ENCODE results near the gene CYB5R3. TPM values are rescaled to one million over a fixed set of nuclear protein-coding genes. Genes with fewer than 3 reads are reported as not detected.

The CYB5R3 gene
- polyA plus RNA-seq, 3 donors from 2014 or later, result 52.2 to 117 (median 77.7) TPM

DNA sequence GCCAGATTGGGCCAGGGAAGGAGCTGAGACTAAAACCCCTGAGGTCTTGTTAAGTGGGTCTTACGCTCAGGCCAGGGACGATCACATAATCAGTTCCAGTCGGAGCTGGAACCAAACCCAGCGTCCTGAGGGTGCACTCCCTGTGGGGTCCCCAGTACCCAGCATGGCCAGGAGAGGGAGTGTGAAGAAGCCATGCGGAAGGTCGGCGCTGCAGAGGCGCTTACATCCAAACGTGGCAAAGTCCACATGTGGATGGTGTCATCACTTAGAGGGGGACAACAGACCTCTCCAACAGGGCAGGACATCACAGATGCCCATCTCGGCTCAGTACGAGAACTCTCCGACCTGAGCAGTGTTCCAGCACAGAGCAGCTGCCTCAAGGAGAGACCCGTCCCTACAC is 17.1 kb downstream of the CYB5R3 start:
- H3K4me1 Mint-ChIP-seq, result peaks cover 0 to 2% of the 10 kb centered on the region in 2 donors
- H3K9me3 Mint-ChIP-seq, result no peaks in the 10 kb centered on the region
- H3K4me3 Mint-ChIP-seq, result no peak overlapping the region
- H3K27ac Mint-ChIP-seq, result no peak overlapping the region
- DNase-seq, result no peak
- H3K27me3 Mint-ChIP-seq (ENCODE audit: low read depth in 3 of 3), result peaks cover 0 to 3% (median 2%) of the 10 kb centered on the region in 3 donors
- peaks cover 0 to 3% (median 2%) of the 10 kb centered on the region in 3 donors for H3K36me3 Mint-ChIP-seq

DNA sequence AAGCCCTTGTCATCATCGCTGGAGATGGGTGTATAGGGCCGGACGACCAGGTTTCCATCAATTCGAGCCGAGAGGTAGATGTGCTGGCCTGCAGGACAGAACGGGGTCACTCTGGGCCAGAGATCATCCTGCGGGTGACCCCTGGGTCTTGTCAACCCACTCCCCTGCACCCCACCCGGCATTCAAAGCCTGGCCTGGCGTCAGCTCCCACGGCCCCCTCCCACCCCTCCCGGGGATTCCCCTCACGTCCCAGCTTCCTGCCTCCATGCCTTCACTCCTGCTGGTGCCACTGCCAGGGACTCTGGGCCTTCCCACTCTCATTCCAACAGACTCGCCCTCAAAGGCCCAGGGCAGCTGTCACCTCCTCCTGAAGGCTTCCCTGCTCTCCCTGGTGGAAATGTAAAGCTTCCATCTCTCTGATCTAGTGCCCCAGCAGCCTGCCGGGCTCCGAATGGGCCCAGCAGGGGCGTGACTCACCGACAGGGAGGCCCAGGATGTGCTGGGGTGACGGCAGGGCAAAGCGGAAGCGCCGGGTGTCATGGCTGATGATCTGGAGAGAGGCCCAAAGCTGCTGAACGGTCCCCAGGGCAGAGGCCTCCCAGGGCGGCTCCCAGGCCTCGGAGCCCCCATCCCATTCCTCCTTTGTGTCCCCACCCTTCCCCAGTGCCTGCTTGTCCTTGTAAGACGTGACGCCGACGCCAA is 18.1 kb downstream of the CYB5R3 start:
- no peak for DNase-seq
- Mint-ChIP-seq H3K4me1 (peaks cover 0 to 2% of the 10 kb centered on the region in 2 donors), H3K9me3 (no peaks in the 10 kb centered on the region), H3K36me3 (peaks cover 0 to 7% (median 0%) of the 10 kb centered on the region in 3 donors), H3K27ac (no peak overlapping the region), H3K4me3 (no peak overlapping the region), H3K27me3 (ENCODE audit: low read depth in 3 of 3) (peaks cover 0 to 6% (median 2%) of the 10 kb centered on the region in 3 donors)

DNA sequence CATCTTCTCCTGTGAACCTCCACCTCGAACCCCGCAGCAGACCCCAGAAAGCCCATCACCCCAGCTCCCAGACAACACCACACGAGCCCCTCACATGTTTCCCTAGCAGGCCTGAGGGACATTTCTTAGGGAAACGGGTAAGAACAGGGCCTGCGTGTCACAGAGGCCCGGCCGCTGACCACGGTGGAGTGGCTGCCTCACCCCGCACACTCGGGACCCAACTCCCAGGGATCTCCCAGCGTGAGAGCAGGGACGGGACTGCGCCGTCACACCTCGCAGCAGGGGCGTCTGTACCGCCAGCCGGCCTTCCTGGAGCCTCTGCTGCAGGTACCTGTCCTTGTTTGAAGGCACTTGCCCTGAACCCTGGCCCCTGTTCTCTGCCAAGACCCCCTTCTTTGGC is 19.0 kb downstream of the CYB5R3 start:
- H3K27ac Mint-ChIP-seq, result no peak overlapping the region
- peaks cover 0 to 11% (median 0%) of the 10 kb centered on the region in 3 donors for H3K36me3 Mint-ChIP-seq
- peaks cover 0 to 8% (median 2%) of the 10 kb centered on the region in 3 donors for H3K27me3 Mint-ChIP-seq (ENCODE audit: low read depth in 3 of 3)
- no peaks in the 10 kb centered on the region for H3K9me3 Mint-ChIP-seq
- DNase-seq, result no peak
- H3K4me3 Mint-ChIP-seq, result no peak overlapping the region
- H3K4me1 Mint-ChIP-seq, result no peaks in the 10 kb centered on the region

DNA sequence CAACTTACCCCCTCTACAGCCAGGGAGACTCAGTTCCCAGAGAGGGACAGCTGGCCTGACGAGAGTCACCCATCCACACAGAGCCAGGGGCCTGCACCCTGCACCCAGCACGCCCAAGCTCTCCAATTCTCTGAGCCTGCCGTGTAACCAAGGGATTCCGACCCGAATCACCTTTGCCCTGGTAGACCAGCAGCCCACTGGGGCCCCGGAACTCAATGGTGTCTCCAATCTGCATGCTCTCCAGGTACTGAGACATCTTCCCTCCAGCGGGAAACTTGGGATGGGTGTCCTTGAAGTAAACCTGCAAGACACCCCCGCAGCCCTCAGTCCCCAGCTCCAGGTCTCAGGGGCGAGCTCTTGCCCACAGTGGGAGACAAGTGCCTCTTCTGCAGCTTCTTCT is 21.2 kb downstream of the CYB5R3 start:
- Mint-ChIP-seq H3K4me3 (no peak overlapping the region), H3K4me1 (no peaks in the 10 kb centered on the region), H3K27me3 (ENCODE audit: low read depth in 3 of 3) (peaks cover 0 to 8% (median 2%) of the 10 kb centered on the region in 3 donors), H3K27ac (peak overlapping the region in 1 of 6 donors; percentile 22), H3K9me3 (no peaks in the 10 kb centered on the region), H3K36me3 (peaks cover 0 to 11% (median 0%) of the 10 kb centered on the region in 3 donors)
- DNase-seq, result no peak

DNA sequence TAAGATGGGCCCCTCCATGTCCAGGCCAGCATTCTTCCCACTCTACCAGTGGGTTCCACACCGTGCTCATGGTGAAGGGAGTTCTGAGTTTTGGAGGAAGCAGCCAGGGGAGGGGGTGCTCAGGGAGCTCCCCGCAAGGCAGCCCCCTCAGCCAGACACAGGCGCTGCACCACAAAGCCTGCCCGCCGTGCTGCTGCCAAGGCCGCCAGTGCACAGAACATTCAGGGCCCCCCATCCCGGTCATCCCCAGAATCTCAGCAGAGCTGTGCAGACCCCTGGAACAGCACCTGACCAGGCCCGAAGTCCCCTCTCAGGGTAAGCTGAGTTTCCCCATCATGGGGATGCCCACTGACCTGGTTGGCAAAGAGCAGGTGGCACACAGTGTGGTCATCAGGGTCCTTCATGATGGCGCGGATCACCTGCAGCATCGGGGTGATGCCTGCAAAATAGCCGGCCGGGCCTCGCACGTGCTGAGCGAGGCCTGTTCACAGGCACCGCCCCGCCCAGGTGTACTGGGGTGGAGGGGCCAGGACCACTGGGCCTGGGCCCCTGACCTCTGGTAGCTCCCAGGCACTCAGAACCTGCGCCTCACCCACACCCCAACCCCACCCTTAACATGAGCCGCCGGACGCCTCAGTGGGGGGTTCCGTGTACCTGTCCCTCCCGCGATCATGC is 22.1 kb downstream of the CYB5R3 start:
- no peaks in the 10 kb centered on the region for H3K9me3 Mint-ChIP-seq
- H3K4me3 Mint-ChIP-seq, result no peak overlapping the region
- H3K36me3 Mint-ChIP-seq, result peaks cover 0 to 8% (median 0%) of the 10 kb centered on the region in 3 donors
- DNase-seq, result no peak
- no peak overlapping the region for H3K27ac Mint-ChIP-seq
- H3K27me3 Mint-ChIP-seq (ENCODE audit: low read depth in 3 of 3), result peaks cover 0 to 8% (median 2%) of the 10 kb centered on the region in 3 donors
- no peaks in the 10 kb centered on the region for H3K4me1 Mint-ChIP-seq

DNA sequence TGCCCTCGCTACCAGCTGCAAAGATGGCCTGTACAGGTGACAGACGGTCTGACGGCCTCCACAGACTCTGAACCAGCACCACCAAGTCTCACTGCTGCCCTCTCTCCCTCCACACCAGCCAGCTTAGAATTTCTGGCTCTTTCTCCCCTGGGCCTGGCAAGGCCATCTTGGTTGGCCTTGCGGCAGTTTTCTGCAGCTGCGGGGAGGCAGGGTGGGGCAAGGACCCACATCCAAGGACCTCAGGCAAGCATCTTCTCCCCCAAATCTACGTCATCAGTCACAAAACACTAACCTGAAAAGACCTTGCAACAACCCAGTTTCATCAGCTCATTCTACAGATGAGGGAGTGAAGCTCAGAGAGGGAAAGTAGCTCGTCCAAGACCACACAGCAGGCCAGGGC is 22.8 kb downstream of the CYB5R3 start:
- no peak overlapping the region for H3K27ac Mint-ChIP-seq
- H3K4me3 Mint-ChIP-seq, result no peak overlapping the region
- H3K36me3 Mint-ChIP-seq, result peaks cover 0 to 11% (median 0%) of the 10 kb centered on the region in 3 donors

DNA sequence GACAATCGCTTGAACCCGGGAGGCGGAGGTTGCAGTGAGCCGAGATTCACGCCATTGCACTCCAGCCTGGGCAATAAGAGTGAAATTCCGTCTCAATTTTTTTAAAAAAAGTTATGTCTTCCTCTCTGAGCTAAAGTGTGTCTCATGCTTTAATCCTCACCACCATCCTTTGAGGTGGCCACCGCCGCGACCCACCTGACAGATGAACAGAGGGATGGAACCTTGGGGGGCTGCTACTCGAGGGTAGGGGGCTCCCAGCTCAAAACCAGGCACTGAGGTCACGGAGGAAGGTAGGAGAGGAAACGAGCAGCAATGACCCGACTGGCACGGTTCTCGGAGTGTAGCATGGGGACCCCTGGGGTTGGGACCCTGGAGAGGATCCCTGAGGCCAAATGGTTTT is 23.8 kb downstream of the CYB5R3 start:
- H3K27me3 Mint-ChIP-seq (ENCODE audit: low read depth in 3 of 3), result peaks cover 2 to 8% (median 2%) of the 10 kb centered on the region in 3 donors
- no peak for DNase-seq
- H3K9me3 Mint-ChIP-seq, result no peaks in the 10 kb centered on the region
- peaks cover 0 to 5% of the 10 kb centered on the region in 2 donors for H3K4me1 Mint-ChIP-seq
- H3K27ac Mint-ChIP-seq, result peak overlapping the region in 2 of 6 donors; percentile 16 to 61
- H3K36me3 Mint-ChIP-seq, result peaks cover 0 to 13% (median 0%) of the 10 kb centered on the region in 3 donors
- H3K4me3 Mint-ChIP-seq, result no peak overlapping the region

More for the DNA sequence above, 22.8 kb downstream of the CYB5R3 start:
- H3K9me3 Mint-ChIP-seq, result no peaks in the 10 kb centered on the region
- no peak for DNase-seq
- peaks cover 1 to 8% (median 2%) of the 10 kb centered on the region in 3 donors for H3K27me3 Mint-ChIP-seq (ENCODE audit: low read depth in 3 of 3)
- peaks cover 0 to 2% of the 10 kb centered on the region in 2 donors for H3K4me1 Mint-ChIP-seq

DNA sequence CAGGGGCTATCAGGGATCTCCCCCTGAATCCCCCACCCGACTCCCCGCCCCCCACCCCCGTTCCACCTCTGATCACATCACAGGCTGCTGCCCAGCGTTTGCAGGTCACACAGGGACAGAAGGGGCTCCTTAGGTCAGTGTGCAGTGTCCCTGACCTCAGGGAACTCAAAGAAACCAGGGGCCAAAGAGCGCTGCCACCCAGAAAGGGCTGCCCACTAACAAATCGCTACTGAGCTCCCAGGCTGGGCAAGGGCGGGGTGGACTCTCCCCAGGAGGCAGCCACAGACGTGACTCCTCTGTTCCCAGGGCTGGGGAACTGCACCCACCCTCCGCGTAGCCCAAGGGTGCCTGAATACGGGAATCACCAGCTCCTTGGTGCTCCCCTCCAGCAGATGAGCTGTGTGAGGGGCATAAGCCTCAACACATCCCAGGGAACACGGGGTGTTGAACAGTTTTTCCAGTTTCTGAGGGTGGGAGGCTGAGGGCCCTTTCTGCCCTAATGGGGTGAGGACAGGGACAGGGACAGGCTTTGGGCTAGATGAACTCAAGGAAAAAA is 24.6 kb downstream of the CYB5R3 start:
- no peak overlapping the region for H3K27ac Mint-ChIP-seq
- H3K9me3 Mint-ChIP-seq, result no peaks in the 10 kb centered on the region
- peaks cover 2 to 6% (median 2%) of the 10 kb centered on the region in 3 donors for H3K27me3 Mint-ChIP-seq (ENCODE audit: low read depth in 3 of 3)
- H3K4me1 Mint-ChIP-seq, result peaks cover 0 to 5% of the 10 kb centered on the region in 2 donors
- peaks cover 0 to 13% (median 0%) of the 10 kb centered on the region in 3 donors for H3K36me3 Mint-ChIP-seq
- H3K4me3 Mint-ChIP-seq, result no peak overlapping the region
- no peak for DNase-seq

DNA sequence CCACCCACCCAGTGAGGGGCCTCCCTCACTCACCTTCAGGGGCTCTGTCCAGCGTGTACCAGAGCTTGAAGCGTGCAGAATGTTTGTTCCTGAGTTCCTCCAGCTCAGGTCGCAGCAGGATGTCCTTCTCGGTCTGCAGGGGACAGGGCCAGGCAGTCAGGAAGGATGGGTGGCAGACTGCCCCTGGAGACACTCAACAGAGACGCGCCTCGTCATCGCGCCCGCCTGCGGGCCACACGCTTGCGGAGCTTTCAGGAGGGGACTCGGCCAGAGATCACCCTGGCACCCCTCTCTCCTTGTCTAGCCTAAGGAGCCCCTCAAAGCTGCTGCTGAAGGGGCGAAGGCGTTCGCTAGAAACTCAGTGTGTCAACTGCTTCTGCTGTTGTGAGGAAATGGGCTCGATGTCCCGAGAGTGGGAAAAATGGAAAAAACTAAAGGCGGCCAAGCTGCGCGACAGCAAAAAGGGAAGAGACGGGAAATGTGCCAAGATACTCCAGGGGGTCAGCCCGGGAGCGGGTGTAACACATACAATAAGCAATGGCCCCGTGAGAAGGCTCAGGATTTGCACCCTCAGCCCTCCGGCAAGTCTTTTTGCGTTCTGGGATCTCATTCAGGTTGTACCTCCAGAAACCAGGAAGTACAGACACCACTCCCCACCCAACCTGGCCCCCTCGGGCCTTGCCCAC is 25.3 kb downstream of the CYB5R3 start:
- H3K9me3 Mint-ChIP-seq, result no peaks in the 10 kb centered on the region
- no peak for DNase-seq
- H3K4me3 Mint-ChIP-seq, result no peak overlapping the region
- no peak overlapping the region for H3K27ac Mint-ChIP-seq
- H3K4me1 Mint-ChIP-seq, result peaks cover 0 to 5% of the 10 kb centered on the region in 2 donors
- H3K36me3 Mint-ChIP-seq, result peaks cover 0 to 13% (median 0%) of the 10 kb centered on the region in 3 donors
- peaks cover 2 to 6% (median 2%) of the 10 kb centered on the region in 3 donors for H3K27me3 Mint-ChIP-seq (ENCODE audit: low read depth in 3 of 3)

DNA sequence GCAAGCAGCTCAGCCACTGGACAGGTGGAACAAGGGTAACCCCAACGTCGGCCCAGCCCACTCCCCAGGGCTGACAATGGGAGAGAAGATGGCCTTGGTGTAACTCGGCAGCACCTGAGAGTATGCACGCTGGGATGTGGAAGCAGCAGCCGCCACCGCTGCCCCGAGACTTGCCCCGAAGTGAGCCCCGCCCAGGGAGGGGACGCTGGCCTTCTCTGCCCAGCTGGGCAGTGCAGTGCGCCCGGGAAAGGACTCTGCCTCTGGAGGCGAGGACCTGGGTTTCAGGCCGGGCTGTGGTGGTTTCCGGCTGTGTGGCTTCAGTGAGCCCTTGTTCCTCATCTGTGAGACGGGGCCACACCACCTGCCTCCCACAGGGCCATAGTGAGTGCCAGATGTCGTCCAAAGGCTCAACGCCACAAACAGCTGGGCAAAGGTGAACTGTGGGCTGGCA is 25.9 kb downstream of the CYB5R3 start:
- peaks cover 0 to 5% of the 10 kb centered on the region in 2 donors for H3K4me1 Mint-ChIP-seq
- peaks cover 0 to 13% (median 0%) of the 10 kb centered on the region in 3 donors for H3K36me3 Mint-ChIP-seq
- H3K4me3 Mint-ChIP-seq, result no peak overlapping the region
- H3K9me3 Mint-ChIP-seq, result no peaks in the 10 kb centered on the region
- H3K27me3 Mint-ChIP-seq (ENCODE audit: low read depth in 3 of 3), result peaks cover 1 to 4% (median 2%) of the 10 kb centered on the region in 3 donors
- DNase-seq, result no peak
- H3K27ac Mint-ChIP-seq, result no peak overlapping the region

DNA sequence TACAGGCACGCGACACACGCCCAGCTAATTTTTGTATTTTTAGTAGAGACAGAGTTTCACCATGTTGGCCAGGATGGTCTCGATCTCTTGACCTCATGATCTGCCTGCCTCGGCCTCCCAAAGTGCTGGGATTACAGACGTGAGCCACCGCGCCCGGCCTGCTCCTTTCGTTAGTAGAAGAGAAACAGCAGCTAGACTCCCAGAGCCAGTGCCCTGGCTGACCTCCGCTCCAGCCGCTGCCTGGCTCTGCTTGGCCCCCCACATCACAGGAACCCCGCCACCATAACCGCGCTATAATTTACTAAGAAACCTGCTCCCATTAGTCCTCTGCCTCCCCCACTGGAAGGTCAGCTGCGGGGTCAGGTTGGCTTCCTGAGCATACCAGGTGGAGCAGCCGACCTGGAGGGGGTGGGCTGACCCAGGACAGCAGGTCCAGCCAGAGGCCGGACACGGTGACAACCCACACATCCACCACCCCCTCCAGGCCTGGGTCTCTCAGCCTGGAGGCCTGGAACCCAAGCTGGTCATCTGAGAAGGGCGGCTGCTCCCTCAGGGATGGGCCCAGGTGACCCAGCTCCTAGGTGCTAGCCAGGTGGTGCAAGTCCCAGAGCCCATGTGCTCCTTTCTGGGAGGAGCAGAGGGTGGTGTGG is 27.0 kb downstream of the CYB5R3 start:
- peak overlapping the region in 1 of 6 donors; percentile 46 for H3K27ac Mint-ChIP-seq
- peaks cover 0 to 5% of the 10 kb centered on the region in 2 donors for H3K4me1 Mint-ChIP-seq
- H3K9me3 Mint-ChIP-seq, result no peaks in the 10 kb centered on the region
- peaks cover 0 to 13% (median 0%) of the 10 kb centered on the region in 3 donors for H3K36me3 Mint-ChIP-seq
- DNase-seq, result no peak
- peaks cover 0 to 4% (median 2%) of the 10 kb centered on the region in 3 donors for H3K27me3 Mint-ChIP-seq (ENCODE audit: low read depth in 3 of 3)
- H3K4me3 Mint-ChIP-seq, result no peak overlapping the region

DNA sequence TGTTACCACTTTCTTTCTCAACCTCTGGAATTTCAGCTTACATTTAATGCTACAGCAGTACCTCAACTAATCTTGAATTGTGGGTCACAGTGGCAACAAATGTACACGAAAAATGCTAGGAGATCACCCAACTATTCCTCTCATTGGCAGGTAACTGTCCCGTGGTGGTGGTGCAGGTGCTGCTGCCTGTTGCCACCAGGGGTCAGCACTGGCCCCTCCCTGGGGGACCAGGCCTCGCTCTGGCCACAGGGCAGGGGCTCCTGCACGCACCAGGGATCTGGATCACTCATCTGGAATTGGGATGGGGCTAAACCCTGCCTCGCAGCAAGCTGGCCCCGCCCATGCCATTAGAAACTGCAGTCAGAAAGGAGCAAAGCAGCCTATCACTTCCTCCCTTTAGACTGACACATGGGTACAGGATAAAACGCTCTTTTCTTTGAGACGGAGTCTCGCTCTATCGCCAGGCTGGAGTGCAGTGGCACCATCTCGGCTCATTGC is 27.6 kb downstream of the CYB5R3 start:
- Mint-ChIP-seq H3K36me3 (peaks cover 0 to 11% (median 0%) of the 10 kb centered on the region in 3 donors), H3K9me3 (no peaks in the 10 kb centered on the region), H3K4me1 (peaks cover 0 to 5% of the 10 kb centered on the region in 2 donors), H3K4me3 (no peak overlapping the region), H3K27me3 (ENCODE audit: low read depth in 3 of 3) (peaks cover 2 to 5% (median 4%) of the 10 kb centered on the region in 3 donors), H3K27ac (peak overlapping the region in 5 of 6 donors; percentile 39 to 68 (median 61))
- peak; percentile 37 to 51 (median 46) for DNase-seq

DNA sequence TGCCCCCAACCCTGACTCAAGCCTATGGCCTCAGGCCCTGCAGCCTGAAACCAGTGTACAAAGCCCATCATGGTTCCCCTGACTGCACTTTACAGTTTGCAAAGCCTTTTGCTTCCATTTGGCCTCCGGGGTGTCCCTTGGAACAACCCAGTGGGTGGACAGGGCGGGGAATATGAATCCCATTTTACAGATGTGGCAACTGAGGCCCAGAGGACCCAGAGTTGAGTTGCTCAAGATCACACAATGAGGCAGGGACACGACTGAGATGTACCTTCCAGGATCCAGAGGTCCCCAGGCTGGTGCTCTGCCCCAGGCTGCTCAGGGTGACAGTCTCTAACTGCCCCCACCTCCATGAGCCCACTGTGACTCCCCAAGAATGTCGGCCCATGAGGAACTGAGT is 29.1 kb downstream of the CYB5R3 start:
- H3K27me3 Mint-ChIP-seq (ENCODE audit: low read depth in 3 of 3), result peaks cover 8 to 13% (median 9%) of the 10 kb centered on the region in 3 donors
- H3K4me3 Mint-ChIP-seq, result no peak overlapping the region
- no peak for DNase-seq
- peaks cover 9 to 13% of the 10 kb centered on the region in 2 donors for H3K4me1 Mint-ChIP-seq
- peaks cover 0 to 5% (median 0%) of the 10 kb centered on the region in 3 donors for H3K36me3 Mint-ChIP-seq
- H3K27ac Mint-ChIP-seq, result no peak overlapping the region
- no peaks in the 10 kb centered on the region for H3K9me3 Mint-ChIP-seq
